Pancreas (tissue), 10 donors: ENCODE data around the gene TLX1. TPM values are rescaled to one million over a fixed set of nuclear protein-coding genes. Genes with fewer than 3 reads are reported as not detected.

ENCODE experiments used
- ATAC-seq, 4 donors: fragments of 200-7000 bp; cut with Tn5 transposase; one replicate each; pipeline versions ENCODE4 v1.8.0 to v1.9.1; 2020; ENCODE audit warnings: mild to moderate bottlenecking in 4 of 4, moderate library complexity in 4 of 4
- DNase-seq, 6 donors: peaks; one replicate each; pipeline ENCODE4 v3.0.0-alpha.2; 2020
- FAIRE-seq: peaks from 2 replicates; lab custom pipeline; 2012; peaks lifted over from hg19 to GRCh38; lab: Jason Lieb, UNC
- H3K27ac ChIP-seq, 4 donors: fragments of 200-600 bp; sonication (generic); 1 replicate in 3 of 4; 2 replicates in 1 of 4; pipeline versions ENCODE4 v1.5.0 to v1.8.0; 2020
- H3K27me3 ChIP-seq, 4 donors: fragments of 200-600 bp; one replicate each; pipeline ENCODE4 v1.8.0; 2021
- H3K36me3 ChIP-seq, 3 donors: fragments of 200-600 bp; sonication (generic) in 1 of 3; one replicate each; pipeline versions ENCODE4 v1.5.0 to v1.8.0; 2020 to 2021
- H3K4me1 ChIP-seq, 3 donors: fragments of 200-600 bp; one replicate each; pipeline ENCODE4 v1.8.0; 2021
- H3K4me3 ChIP-seq, 4 donors: fragments of 200-600 bp; sonication (generic) in 2 of 4; one replicate each; pipeline versions ENCODE4 v1.5.0 to v1.8.0; 2020 to 2021
- H3K9me3 ChIP-seq, 4 donors: fragments of 200-600 bp; one replicate each; pipeline ENCODE4 v1.8.0; 2021
- WGBS, 2 donors: extraction: QIAGEN DNeasy Blood & Tissue Kit; methylation state at CpG; one replicate each; pipeline ENCODE4 v1.1.7; 2013; 5-methylcytosine and 5-hydroxymethylcytosine counted together
- intact Hi-C, 3 donors: fragments of 100-400 bp; cut with DNase I; formaldehyde crosslinking; loops; one replicate each; pipeline versions ENCODE4 v1.11.1 to v1.14.2; 2022
- polyA plus RNA-seq, 2 donors: library from polyadenylated mRNA; stranded (reverse); fragments of 200-250 nt; gene quantifications; one replicate each; pipeline ENCODE4 v1.2.3, GENCODE V29; 2013
- total RNA-seq, 6 donors: library from RNA; stranded (reverse); fragmentation: NEBNext Ultra II Directional in 4 of 6; extraction: Animal tissue kit (Norgen Biotek cat#: 25700) in 4 of 6; gene quantifications; one replicate each; pipeline versions ENCODE4 v1.2.1 to v1.2.4, GENCODE V29; 2021 to 2023
- TF ChIP-seq, protein P1 (sequence below), 4 donors: fragments of 200-600 bp; sonication (generic) in 3 of 4; IDR thresholded peaks; one replicate each; pipeline versions ENCODE4 v1.5.0 to v1.8.0; 2021; ENCODE audit warnings: antibody characterized with exemption in 4 of 4
- donor health status: healthy with polysubstance abuse.
- donor health status: DM: no; HTN: no; CAD: no; lungs with moderate emphysema.
- donor health status: DM: no; HTN: no; CAD: no.
- donor health status: control.
- donor health status: control.
- donor health status: Bipolar disorder and iron deficiency.
- donor health status: DM: yes; HTN: yes; CAD: no.
- donor health status: DM: no; HTN: no; CAD: no.
- donor health status: DM: no; HTN: no; CAD: no.
- donor health status: DM: yes; HTN: yes; CAD: no.

Gene TLX1
- total and polyA plus RNA-seq, 8 donors, result 0.11 to 0.19 TPM; not detected in 6

- no peak overlapping the region for H3K27ac ChIP-seq
- intact Hi-C loops, result no loop called here
- no peaks in the 10 kb centered on the region for H3K4me1 ChIP-seq
- peak overlapping the region in 1 of 4 donors; percentile 17 for H3K4me3 ChIP-seq
- TF ChIP-seq, protein P1, sequence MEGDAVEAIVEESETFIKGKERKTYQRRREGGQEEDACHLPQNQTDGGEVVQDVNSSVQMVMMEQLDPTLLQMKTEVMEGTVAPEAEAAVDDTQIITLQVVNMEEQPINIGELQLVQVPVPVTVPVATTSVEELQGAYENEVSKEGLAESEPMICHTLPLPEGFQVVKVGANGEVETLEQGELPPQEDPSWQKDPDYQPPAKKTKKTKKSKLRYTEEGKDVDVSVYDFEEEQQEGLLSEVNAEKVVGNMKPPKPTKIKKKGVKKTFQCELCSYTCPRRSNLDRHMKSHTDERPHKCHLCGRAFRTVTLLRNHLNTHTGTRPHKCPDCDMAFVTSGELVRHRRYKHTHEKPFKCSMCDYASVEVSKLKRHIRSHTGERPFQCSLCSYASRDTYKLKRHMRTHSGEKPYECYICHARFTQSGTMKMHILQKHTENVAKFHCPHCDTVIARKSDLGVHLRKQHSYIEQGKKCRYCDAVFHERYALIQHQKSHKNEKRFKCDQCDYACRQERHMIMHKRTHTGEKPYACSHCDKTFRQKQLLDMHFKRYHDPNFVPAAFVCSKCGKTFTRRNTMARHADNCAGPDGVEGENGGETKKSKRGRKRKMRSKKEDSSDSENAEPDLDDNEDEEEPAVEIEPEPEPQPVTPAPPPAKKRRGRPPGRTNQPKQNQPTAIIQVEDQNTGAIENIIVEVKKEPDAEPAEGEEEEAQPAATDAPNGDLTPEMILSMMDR (IDR thresholded peaks at IDR 0.05), result peak; percentile 91 to 99 (median 96)
- WGBS, 2 donors, result 2 to 3% methylated on average over 20 of the region's 20 CpGs
- DNase-seq (peak; percentile 44 to 77 (median 72)), ATAC-seq (peak; percentile 93 to 100 (median 98)), FAIRE-seq (no peak)
- no peaks in the 10 kb centered on the region for H3K9me3 ChIP-seq
- H3K36me3 ChIP-seq, result no peaks in the 10 kb centered on the region
- peaks cover 0 to 12% (median 0%) of the 10 kb centered on the region in 4 donors for H3K27me3 ChIP-seq
Observed at GRCh38 chr10:101161494-101162299, 30.6 kb downstream of the TLX1 start.

GRCh38 chr10:101162677-101163076, 31.6 kb downstream of the TLX1 start:
- Histone ChIP-seq H3K36me3 (no peaks in the 10 kb centered on the region), H3K4me3 (no peak overlapping the region), H3K9me3 (no peaks in the 10 kb centered on the region), H3K27me3 (peaks cover 0 to 12% (median 0%) of the 10 kb centered on the region in 4 donors), H3K4me1 (no peaks in the 10 kb centered on the region), H3K27ac (no peak overlapping the region)
- intact Hi-C loops, result no loop called here
- 17 to 19% methylated on average over 3 of the region's 3 CpGs for WGBS, 2 donors
- DNase-seq (no peak), FAIRE-seq (no peak), ATAC-seq (peak; percentile 7 to 46 (median 42))
- TF ChIP-seq, protein P1 (IDR thresholded peaks at IDR 0.05), result no peak

- peaks cover 0 to 9% (median 0%) of the 10 kb centered on the region in 4 donors for H3K27me3 ChIP-seq
- no peak for DNase-seq
- TF ChIP-seq, protein P1 (IDR thresholded peaks at IDR 0.05), result no peak
- H3K36me3 ChIP-seq, result no peaks in the 10 kb centered on the region
- no peak for ATAC-seq
- H3K9me3 ChIP-seq, result no peaks in the 10 kb centered on the region
- FAIRE-seq, result no peak
- H3K27ac ChIP-seq, result no peak overlapping the region
- intact Hi-C loops, result no loop called here
- WGBS, 2 donors, result 35 to 37% methylated on average over 4 of the region's 4 CpGs
- no peaks in the 10 kb centered on the region for H3K4me1 ChIP-seq
- H3K4me3 ChIP-seq, result no peak overlapping the region
Observed at GRCh38 chr10:101164020-101164419, 32.9 kb downstream of the TLX1 start.

DNA sequence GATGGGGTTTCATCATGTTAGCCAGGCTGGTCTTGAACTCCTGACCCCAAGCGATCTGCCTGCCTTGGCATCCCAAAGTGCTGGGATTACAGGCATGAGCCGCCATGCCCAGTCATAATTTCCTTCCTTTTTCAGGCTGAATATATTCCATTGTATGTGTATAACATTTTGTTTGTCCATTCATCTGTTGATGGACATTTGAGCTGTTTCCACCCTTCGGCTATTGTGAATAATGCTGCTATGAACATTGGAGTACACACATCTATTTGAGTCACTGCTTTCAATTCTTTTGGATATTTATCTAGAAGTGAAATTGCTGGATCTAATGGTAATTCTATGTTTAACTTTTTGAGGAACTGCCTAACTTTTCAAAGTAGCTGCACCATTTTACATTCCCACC, 34.6 kb downstream of the TLX1 start:
- TF ChIP-seq, protein P1 (IDR thresholded peaks at IDR 0.05), result no peak
- 54 to 78% methylated on average over 3 of the region's 3 CpGs for WGBS, 2 donors
- H3K4me1 ChIP-seq, result no peaks in the 10 kb centered on the region
- H3K9me3 ChIP-seq, result no peaks in the 10 kb centered on the region
- FAIRE-seq, result no peak
- intact Hi-C loops, result no loop called here
- DNase-seq, result no peak
- H3K36me3 ChIP-seq, result no peaks in the 10 kb centered on the region
- H3K4me3 ChIP-seq, result no peak overlapping the region
- no peak overlapping the region for H3K27ac ChIP-seq
- peaks cover 0 to 8% (median 0%) of the 10 kb centered on the region in 4 donors for H3K27me3 ChIP-seq
- ATAC-seq, result no peak

GRCh38 chr10:101166430-101166829, 35.3 kb downstream of the TLX1 start:
- TF ChIP-seq, protein P1 (IDR thresholded peaks at IDR 0.05), result no peak
- FAIRE-seq, result no peak
- WGBS, 2 donors, result 73 to 81% methylated on average over 2 of the region's 2 CpGs
- H3K4me3 ChIP-seq, result no peak overlapping the region
- H3K9me3 ChIP-seq, result no peaks in the 10 kb centered on the region
- no peak for DNase-seq
- intact Hi-C loops, result no loop called here
- no peaks in the 10 kb centered on the region for H3K36me3 ChIP-seq
- H3K27me3 ChIP-seq, result peaks cover 0 to 8% (median 0%) of the 10 kb centered on the region in 4 donors
- no peak for ATAC-seq
- no peak overlapping the region for H3K27ac ChIP-seq
- H3K4me1 ChIP-seq, result no peaks in the 10 kb centered on the region
